GM23338 (cell line): Measurements from ENCODE around the gene C16orf74. TPM values are rescaled to one million over a fixed set of nuclear protein-coding genes. Genes with fewer than 3 reads are reported as not detected.
A peak's percentile ranks its signal among the peaks of the same experiment; 100 is the strongest.

ENCODE experiments used
- ATAC-seq: fragments of 200-7000 bp; cut with Tn5 transposase; 3 replicates; pipeline ENCODE4 v1.9.1; 2020
- DNase-seq: peaks from one replicate; pipeline ENCODE4 v3.0.0-alpha.2; 2015; ENCODE audit warnings: low spot score
- H2AFZ ChIP-seq: fragments of 200-600 bp; sonication (generic); 2 replicates; pipeline ENCODE4 v1.8.0; 2016; ENCODE audit warnings: antibody characterized with exemption, mild to moderate bottlenecking, moderate library complexity
- H3F3A ChIP-seq: fragments of 200-600 bp; sonication (generic); replicated peaks from 2 replicates; pipeline ENCODE4 v1.8.0; 2017; ENCODE audit warnings: antibody characterized with exemption, mixed run types, low read depth
- H3K27ac ChIP-seq: fragments of 200-600 bp; sonication (generic); 2 replicates; pipeline ENCODE4 v1.6.1; 2016; ENCODE audit warnings: low read depth
- H3K27me3 ChIP-seq: fragments of 200-600 bp; sonication (generic); 2 replicates; pipeline ENCODE4 v1.8.0; 2016; ENCODE audit warnings: mild to moderate bottlenecking, mixed run types, moderate library complexity; ENCODE audit not compliant: insufficient read depth
- H3K36me3 ChIP-seq: fragments of 200-600 bp; sonication (generic); 2 replicates; pipeline ENCODE4 v1.8.0; 2016; ENCODE audit warnings: mild to moderate bottlenecking; ENCODE audit not compliant: insufficient read depth
- H3K4me1 ChIP-seq: fragments of 200-600 bp; sonication (generic); 2 replicates; pipeline ENCODE4 v1.8.0; 2016; ENCODE audit warnings: mild to moderate bottlenecking, moderate library complexity; ENCODE audit not compliant: insufficient read depth
- H3K4me2 ChIP-seq: fragments of 200-600 bp; sonication (generic); 2 replicates; pipeline ENCODE4 v1.7.1; 2017; ENCODE audit warnings: mixed run types
- H3K4me3 ChIP-seq: fragments of 200-600 bp; sonication (generic); 2 replicates; pipeline ENCODE4 v1.6.1; 2016; ENCODE audit warnings: mixed run types
- H3K79me2 ChIP-seq: fragments of 200-600 bp; sonication (generic); replicated peaks from 2 replicates; pipeline ENCODE4 v1.8.0; 2017; ENCODE audit warnings: mild to moderate bottlenecking; ENCODE audit not compliant: insufficient read depth
- H3K9me2 ChIP-seq: fragments of 200-600 bp; sonication (generic); 2 replicates; pipeline ENCODE4 v1.8.0; 2017; ENCODE audit not compliant: insufficient read depth
- H4K20me1 ChIP-seq: fragments of 200-600 bp; sonication (generic); replicated peaks from 2 replicates; pipeline ENCODE4 v1.8.0; 2017; ENCODE audit warnings: mild to moderate bottlenecking; ENCODE audit not compliant: insufficient read depth
- H3K27ac Mint-ChIP-seq: 2 replicates; pipeline ENCODE4 v1.8.0; 2020; ENCODE audit warnings: inconsistent platforms, mild to moderate bottlenecking, moderate library complexity, mixed read lengths
- H3K27me3 Mint-ChIP-seq: 3 replicates; pipeline ENCODE4 v1.8.0; 2022; ENCODE audit warnings: low read depth, mild to moderate bottlenecking, moderate library complexity, mixed read lengths, inconsistent platforms; ENCODE audit not compliant: insufficient read depth, poor library complexity
- H3K36me3 Mint-ChIP-seq: 3 replicates; pipeline ENCODE4 v1.8.0; 2021; ENCODE audit warnings: low read depth, mild to moderate bottlenecking, inconsistent platforms, moderate library complexity, mixed read lengths
- H3K4me1 Mint-ChIP-seq: 3 replicates; pipeline ENCODE4 v1.8.0; 2020; ENCODE audit warnings: mild to moderate bottlenecking, inconsistent platforms, mixed read lengths
- H3K4me3 Mint-ChIP-seq: 3 replicates; pipeline ENCODE4 v1.8.0; 2021; ENCODE audit warnings: moderate library complexity, mild to moderate bottlenecking, inconsistent platforms, mixed read lengths
- H3K9me3 Mint-ChIP-seq: 3 replicates; pipeline ENCODE4 v1.8.0; 2020; ENCODE audit warnings: moderate library complexity, mild to moderate bottlenecking, inconsistent platforms, mixed read lengths
- CREB1 ChIP-seq: fragments of 250-450 bp; sonication (Bioruptor Pico); IDR thresholded peaks from 2 replicates; pipeline ENCODE4 v1.5.0; 2020; ENCODE audit warnings: low read depth, mild to moderate bottlenecking, moderate library complexity
- NANOG ChIP-seq: IDR thresholded peaks from 2 replicates; pipeline ENCODE4 v1.6.1; 2016; ENCODE audit warnings: antibody characterized with exemption, borderline replicate concordance
- STAT1 ChIP-seq: IDR thresholded peaks from one replicate; pipeline ENCODE4 v1.6.1; 2016; ENCODE audit warnings: antibody characterized with exemption; ENCODE audit not compliant: unreplicated experiment
- ZNF114 ChIP-seq: fragments of 250-450 bp; sonication (Bioruptor Pico); IDR thresholded peaks from 2 replicates; pipeline ENCODE4 v1.5.0; 2020; ENCODE audit warnings: mild to moderate bottlenecking, moderate library complexity
- ZNF331 ChIP-seq: fragments of 250-450 bp; sonication (Bioruptor Pico); IDR thresholded peaks from 2 replicates; pipeline ENCODE4 v1.5.0; 2020; ENCODE audit warnings: low read depth, mild to moderate bottlenecking, moderate library complexity
- polyA plus RNA-seq: library from polyadenylated mRNA; unstranded; fragments of >200 nt; fragmentation: Nextera tagmentation; extraction: Ambion mirVana; gene quantifications from 2 replicates; pipeline ENCODE4 v1.2.1, GENCODE V29; 2016
- total RNA-seq: library from RNA; depleted of rRNA; stranded (reverse); fragments of >200 nt; shearing (Covaris generic); gene quantifications from 2 replicates; pipeline ENCODE4 v1.2.3, GENCODE V29; 2014
- TF ChIP-seq, protein P1 (sequence below): IDR thresholded peaks from one replicate; pipeline ENCODE4 v1.6.1; 2018; ENCODE audit warnings: antibody characterized with exemption; ENCODE audit not compliant: unreplicated experiment
- TF ChIP-seq, protein P2 (sequence below): fragments of 250-450 bp; sonication (Bioruptor Pico); IDR thresholded peaks from 2 replicates; pipeline ENCODE4 v1.5.0; 2020; ENCODE audit warnings: mild to moderate bottlenecking, moderate library complexity
- TF ChIP-seq, protein P3 (sequence below): IDR thresholded peaks from 2 replicates; pipeline ENCODE4 v1.6.1; 2016; ENCODE audit warnings: antibody characterized with exemption
- TF ChIP-seq, protein P4 (sequence below), 2 experiments: fragments of 200-600 bp in 1 of 2; sonication (generic) in 1 of 2; conservative IDR thresholded peaks; 2 replicates each; pipeline versions ENCODE4 v1.5.1 to v1.6.1; 2016 to 2017; ENCODE audit warnings: antibody characterized with exemption in 2 of 2, low read depth in 2 of 2, mild to moderate bottlenecking in 2 of 2, moderate library complexity in 1 of 2

Gene C16orf74
- total and polyA plus RNA-seq, 2 experiments from 2014 or later: 12.1 to 19.1 TPM

DNA sequence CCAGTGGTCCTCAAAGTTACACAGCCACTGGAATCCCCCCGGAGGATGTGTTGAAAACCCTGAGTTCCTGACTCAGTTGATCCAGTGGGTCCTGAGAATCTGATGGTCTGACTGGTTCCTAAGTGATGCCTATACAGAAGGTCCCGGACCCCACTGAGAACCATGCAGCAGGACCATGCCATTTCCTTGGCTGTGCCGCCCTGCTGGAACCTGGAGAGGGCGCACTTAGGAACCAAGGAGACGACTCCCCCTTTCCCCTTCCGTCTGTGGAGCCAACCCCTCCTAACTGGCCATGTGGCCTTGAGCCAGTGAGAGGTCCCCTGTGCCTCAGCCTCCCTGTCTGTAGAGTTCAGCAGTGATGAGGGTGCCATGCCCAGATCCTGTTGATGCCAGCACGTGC lies 22.0 kb downstream of the C16orf74 start:
- DNase-seq (peak; percentile 80), ATAC-seq (peak; percentile 72)
- Histone ChIP-seq H3F3A (no peaks in the 10 kb centered on the region), H3K27me3 (no peaks in the 10 kb centered on the region), H3K9me2 (no peaks in the 10 kb centered on the region), H3K27ac (no peak overlapping the region), H2AFZ (no peak overlapping the region), H3K4me3 (no peak overlapping the region), H3K4me1 (no peaks in the 10 kb centered on the region), H3K36me3 (no peaks in the 10 kb centered on the region), H4K20me1 (no peaks in the 10 kb centered on the region), H3K4me2 (no peak overlapping the region), H3K79me2 (no peaks in the 10 kb centered on the region)
- Mint-ChIP-seq H3K27me3 (peaks cover 18% of the 10 kb centered on the region), H3K4me3 (no peak overlapping the region), H3K27ac (no peak overlapping the region), H3K36me3 (no peaks in the 10 kb centered on the region; the same call in 2 of the 3 replicates), H3K9me3 (no peaks in the 10 kb centered on the region), H3K4me1 (peaks cover 14% of the 10 kb centered on the region)
- TF ChIP-seq, protein P1, sequence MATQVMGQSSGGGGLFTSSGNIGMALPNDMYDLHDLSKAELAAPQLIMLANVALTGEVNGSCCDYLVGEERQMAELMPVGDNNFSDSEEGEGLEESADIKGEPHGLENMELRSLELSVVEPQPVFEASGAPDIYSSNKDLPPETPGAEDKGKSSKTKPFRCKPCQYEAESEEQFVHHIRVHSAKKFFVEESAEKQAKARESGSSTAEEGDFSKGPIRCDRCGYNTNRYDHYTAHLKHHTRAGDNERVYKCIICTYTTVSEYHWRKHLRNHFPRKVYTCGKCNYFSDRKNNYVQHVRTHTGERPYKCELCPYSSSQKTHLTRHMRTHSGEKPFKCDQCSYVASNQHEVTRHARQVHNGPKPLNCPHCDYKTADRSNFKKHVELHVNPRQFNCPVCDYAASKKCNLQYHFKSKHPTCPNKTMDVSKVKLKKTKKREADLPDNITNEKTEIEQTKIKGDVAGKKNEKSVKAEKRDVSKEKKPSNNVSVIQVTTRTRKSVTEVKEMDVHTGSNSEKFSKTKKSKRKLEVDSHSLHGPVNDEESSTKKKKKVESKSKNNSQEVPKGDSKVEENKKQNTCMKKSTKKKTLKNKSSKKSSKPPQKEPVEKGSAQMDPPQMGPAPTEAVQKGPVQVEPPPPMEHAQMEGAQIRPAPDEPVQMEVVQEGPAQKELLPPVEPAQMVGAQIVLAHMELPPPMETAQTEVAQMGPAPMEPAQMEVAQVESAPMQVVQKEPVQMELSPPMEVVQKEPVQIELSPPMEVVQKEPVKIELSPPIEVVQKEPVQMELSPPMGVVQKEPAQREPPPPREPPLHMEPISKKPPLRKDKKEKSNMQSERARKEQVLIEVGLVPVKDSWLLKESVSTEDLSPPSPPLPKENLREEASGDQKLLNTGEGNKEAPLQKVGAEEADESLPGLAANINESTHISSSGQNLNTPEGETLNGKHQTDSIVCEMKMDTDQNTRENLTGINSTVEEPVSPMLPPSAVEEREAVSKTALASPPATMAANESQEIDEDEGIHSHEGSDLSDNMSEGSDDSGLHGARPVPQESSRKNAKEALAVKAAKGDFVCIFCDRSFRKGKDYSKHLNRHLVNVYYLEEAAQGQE: no peak
- TF ChIP-seq, protein P2, sequence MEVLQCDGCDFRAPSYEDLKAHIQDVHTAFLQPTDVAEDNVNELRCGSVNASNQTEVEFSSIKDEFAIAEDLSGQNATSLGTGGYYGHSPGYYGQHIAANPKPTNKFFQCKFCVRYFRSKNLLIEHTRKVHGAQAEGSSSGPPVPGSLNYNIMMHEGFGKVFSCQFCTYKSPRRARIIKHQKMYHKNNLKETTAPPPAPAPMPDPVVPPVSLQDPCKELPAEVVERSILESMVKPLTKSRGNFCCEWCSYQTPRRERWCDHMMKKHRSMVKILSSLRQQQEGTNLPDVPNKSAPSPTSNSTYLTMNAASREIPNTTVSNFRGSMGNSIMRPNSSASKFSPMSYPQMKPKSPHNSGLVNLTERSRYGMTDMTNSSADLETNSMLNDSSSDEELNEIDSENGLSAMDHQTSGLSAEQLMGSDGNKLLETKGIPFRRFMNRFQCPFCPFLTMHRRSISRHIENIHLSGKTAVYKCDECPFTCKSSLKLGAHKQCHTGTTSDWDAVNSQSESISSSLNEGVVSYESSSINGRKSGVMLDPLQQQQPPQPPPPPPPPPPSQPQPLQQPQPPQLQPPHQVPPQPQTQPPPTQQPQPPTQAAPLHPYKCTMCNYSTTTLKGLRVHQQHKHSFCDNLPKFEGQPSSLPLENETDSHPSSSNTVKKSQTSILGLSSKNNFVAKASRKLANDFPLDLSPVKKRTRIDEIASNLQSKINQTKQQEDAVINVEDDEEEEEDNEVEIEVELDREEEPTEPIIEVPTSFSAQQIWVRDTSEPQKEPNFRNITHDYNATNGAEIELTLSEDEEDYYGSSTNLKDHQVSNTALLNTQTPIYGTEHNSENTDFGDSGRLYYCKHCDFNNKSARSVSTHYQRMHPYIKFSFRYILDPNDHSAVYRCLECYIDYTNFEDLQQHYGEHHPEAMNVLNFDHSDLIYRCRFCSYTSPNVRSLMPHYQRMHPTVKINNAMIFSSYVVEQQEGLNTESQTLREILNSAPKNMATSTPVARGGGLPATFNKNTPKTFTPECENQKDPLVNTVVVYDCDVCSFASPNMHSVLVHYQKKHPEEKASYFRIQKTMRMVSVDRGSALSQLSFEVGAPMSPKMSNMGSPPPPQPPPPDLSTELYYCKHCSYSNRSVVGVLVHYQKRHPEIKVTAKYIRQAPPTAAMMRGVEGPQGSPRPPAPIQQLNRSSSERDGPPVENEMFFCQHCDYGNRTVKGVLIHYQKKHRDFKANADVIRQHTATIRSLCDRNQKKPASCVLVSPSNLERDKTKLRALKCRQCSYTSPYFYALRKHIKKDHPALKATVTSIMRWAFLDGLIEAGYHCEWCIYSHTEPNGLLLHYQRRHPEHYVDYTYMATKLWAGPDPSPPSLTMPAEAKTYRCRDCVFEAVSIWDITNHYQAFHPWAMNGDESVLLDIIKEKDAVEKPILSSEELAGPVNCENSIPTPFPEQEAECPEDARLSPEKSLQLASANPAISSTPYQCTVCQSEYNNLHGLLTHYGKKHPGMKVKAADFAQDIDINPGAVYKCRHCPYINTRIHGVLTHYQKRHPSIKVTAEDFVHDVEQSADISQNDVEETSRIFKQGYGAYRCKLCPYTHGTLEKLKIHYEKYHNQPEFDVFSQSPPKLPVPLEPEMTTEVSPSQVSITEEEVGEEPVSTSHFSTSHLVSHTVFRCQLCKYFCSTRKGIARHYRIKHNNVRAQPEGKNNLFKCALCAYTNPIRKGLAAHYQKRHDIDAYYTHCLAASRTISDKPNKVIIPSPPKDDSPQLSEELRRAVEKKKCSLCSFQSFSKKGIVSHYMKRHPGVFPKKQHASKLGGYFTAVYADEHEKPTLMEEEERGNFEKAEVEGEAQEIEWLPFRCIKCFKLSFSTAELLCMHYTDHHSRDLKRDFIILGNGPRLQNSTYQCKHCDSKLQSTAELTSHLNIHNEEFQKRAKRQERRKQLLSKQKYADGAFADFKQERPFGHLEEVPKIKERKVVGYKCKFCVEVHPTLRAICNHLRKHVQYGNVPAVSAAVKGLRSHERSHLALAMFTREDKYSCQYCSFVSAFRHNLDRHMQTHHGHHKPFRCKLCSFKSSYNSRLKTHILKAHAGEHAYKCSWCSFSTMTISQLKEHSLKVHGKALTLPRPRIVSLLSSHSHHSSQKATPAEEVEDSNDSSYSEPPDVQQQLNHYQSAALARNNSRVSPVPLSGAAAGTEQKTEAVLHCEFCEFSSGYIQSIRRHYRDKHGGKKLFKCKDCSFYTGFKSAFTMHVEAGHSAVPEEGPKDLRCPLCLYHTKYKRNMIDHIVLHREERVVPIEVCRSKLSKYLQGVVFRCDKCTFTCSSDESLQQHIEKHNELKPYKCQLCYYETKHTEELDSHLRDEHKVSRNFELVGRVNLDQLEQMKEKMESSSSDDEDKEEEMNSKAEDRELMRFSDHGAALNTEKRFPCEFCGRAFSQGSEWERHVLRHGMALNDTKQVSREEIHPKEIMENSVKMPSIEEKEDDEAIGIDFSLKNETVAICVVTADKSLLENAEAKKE (CRISPR knock-in tag): no peak
- no peak for TF ChIP-seq STAT1
- TF ChIP-seq, protein P3, sequence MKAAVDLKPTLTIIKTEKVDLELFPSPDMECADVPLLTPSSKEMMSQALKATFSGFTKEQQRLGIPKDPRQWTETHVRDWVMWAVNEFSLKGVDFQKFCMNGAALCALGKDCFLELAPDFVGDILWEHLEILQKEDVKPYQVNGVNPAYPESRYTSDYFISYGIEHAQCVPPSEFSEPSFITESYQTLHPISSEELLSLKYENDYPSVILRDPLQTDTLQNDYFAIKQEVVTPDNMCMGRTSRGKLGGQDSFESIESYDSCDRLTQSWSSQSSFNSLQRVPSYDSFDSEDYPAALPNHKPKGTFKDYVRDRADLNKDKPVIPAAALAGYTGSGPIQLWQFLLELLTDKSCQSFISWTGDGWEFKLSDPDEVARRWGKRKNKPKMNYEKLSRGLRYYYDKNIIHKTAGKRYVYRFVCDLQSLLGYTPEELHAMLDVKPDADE: no peak
- TF ChIP-seq, protein P4, sequence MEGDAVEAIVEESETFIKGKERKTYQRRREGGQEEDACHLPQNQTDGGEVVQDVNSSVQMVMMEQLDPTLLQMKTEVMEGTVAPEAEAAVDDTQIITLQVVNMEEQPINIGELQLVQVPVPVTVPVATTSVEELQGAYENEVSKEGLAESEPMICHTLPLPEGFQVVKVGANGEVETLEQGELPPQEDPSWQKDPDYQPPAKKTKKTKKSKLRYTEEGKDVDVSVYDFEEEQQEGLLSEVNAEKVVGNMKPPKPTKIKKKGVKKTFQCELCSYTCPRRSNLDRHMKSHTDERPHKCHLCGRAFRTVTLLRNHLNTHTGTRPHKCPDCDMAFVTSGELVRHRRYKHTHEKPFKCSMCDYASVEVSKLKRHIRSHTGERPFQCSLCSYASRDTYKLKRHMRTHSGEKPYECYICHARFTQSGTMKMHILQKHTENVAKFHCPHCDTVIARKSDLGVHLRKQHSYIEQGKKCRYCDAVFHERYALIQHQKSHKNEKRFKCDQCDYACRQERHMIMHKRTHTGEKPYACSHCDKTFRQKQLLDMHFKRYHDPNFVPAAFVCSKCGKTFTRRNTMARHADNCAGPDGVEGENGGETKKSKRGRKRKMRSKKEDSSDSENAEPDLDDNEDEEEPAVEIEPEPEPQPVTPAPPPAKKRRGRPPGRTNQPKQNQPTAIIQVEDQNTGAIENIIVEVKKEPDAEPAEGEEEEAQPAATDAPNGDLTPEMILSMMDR (conservative IDR thresholded peaks at IDR 0.05; ENCODE audit: low read depth in 2 of 2): peak; percentile 64 to 83
- no peak for TF ChIP-seq ZNF331 (CRISPR knock-in tag)
- 0 out of 2 replicates have a peak, but pooled peaks have one; percentile 9 for TF ChIP-seq ZNF114
- no peak for TF ChIP-seq CREB1 (CRISPR knock-in tag)
- no peak for TF ChIP-seq NANOG
